ENCODE results near the gene CCDC88A.
"Not testable (repeated sequence)": the region's sequence is repeated elsewhere in the genome, so short reads cannot be mapped to it uniquely, and the experiment has no call there.

DNA sequence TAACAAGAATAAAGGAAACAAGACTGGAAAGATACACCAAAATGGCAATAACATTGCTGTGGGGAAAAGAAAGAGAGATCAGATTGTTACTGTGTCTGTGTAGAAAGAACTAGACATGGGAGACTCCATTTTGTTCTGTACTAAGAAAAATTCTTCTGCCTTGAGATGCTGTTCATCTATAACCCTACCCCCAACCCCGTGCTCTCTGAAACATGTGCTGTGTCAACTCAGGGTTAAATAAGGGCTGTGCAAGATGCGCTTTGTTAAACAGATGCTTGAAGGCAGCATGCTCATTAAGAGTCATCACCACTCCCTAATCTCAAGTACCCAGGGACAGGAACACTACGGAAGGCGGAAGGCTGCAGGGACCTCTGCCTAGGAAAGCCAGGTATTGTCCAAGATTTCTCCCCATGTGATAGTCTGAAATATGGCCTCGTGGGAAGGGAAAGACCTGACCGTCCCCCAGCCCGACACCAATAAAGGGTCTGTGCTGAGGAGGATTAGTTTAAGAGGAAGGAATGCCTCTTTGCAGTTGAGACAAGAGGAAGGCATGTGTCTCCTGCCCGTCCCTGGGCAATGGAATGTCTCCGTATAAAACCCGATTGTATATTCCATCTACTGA lies 140.3 kb downstream of the CCDC88A start:
- TF ChIP-seq, protein P1, sequence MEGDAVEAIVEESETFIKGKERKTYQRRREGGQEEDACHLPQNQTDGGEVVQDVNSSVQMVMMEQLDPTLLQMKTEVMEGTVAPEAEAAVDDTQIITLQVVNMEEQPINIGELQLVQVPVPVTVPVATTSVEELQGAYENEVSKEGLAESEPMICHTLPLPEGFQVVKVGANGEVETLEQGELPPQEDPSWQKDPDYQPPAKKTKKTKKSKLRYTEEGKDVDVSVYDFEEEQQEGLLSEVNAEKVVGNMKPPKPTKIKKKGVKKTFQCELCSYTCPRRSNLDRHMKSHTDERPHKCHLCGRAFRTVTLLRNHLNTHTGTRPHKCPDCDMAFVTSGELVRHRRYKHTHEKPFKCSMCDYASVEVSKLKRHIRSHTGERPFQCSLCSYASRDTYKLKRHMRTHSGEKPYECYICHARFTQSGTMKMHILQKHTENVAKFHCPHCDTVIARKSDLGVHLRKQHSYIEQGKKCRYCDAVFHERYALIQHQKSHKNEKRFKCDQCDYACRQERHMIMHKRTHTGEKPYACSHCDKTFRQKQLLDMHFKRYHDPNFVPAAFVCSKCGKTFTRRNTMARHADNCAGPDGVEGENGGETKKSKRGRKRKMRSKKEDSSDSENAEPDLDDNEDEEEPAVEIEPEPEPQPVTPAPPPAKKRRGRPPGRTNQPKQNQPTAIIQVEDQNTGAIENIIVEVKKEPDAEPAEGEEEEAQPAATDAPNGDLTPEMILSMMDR (IDR thresholded peaks at IDR 0.05; ENCODE audit: low read depth, low read length, missing input control), result not testable (repeated sequence)
- TF ChIP-seq, protein P2, sequence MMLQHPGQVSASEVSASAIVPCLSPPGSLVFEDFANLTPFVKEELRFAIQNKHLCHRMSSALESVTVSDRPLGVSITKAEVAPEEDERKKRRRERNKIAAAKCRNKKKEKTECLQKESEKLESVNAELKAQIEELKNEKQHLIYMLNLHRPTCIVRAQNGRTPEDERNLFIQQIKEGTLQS (IDR thresholded peaks at IDR 0.05), result not testable (repeated sequence)
- TF ChIP-seq RXRA (IDR thresholded peaks at IDR 0.05); SP1 (IDR thresholded peaks at IDR 0.05); TAF1 (conservative IDR thresholded peaks at IDR 0.05): not testable (repeated sequence)
